NCI-H2171 (cell line): ENCODE measurements around the gene CDH3.

ENCODE experiments used
- DNase-seq: peaks from one replicate; lab custom pipeline; 2025; lab: John Stamatoyannopoulos, UW

CDH3 gene

DNA sequence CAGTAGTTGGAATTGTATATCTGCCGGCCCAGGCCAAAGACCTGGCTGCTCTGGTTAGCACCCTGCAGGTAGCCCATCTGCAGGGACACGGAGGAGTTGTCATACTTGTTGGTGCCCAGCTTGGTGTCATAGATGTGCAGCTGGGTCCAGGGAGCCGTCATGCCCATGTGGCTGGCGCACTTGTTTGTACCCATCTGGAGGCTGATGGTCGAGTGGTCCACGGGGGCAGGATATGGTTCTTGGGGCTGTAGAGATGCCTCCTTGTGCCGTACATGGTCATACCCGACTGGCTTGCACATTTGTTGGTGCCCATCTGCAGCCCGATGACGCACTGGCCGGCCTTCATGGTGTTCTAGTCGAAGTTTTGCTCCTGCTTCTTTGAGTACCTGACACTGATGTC lies 6.0 kb downstream of the CDH3 start:
- no peak for DNase-seq

- DNase-seq: no peak
These were observed 7.5 kb downstream of the CDH3 start for GRCh38 chr16:68652659-68653058.

GRCh38 chr16:68655806-68656205 lies 10.7 kb downstream of the CDH3 start:
- DNase-seq: no peak

GRCh38 chr16:68656751-68657150 lies 11.6 kb downstream of the CDH3 start:
- DNase-seq: no peak

- DNase-seq: no peak
These were observed 13.3 kb downstream of the CDH3 start for GRCh38 chr16:68658341-68658973.

DNA sequence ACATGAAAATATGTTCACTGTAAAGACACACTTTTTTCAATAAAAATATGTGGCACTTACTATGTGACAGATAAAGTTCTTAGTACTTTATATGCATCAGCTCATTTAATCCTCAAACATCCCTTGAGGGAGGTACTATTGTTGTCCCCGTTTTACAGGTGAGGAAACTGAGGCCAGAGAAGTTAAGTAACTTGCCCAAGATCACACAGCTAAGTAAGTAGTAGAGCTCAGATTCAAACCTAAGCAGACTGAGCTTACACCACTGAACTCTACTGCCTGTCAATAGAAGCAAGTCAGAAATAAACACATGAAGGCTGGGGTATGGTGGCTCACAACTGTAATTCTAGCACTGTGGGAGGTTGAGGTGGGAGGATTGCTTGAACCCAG lies 13.9 kb downstream of the CDH3 start:
- no peak for DNase-seq

- DNase-seq: no peak
These were observed 14.6 kb downstream of the CDH3 start for GRCh38 chr16:68659412-68660358.

DNA sequence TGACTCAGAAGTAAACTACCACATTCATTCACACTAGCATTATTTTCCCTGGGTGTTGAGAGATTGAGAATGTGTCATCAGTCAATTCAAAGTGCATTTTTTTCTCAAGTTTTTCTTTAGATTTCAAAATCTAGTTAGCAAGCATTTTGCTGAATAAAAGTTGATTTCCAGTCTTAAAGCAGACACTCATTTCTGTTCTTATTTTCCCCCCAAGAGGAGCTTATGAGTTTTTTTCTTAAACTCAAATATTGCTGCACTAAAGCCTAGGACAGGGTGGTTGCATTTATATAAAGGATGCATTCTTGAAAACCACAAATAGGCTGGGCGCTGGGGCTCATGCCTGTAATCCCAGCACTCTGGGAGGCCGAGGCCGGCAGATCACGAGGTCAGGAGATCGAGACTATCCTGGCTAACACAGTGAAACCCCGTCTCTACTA lies 15.3 kb downstream of the CDH3 start:
- no peak for DNase-seq

GRCh38 chr16:68662035-68662434 lies 16.9 kb downstream of the CDH3 start:
- DNase-seq: no peak

- DNase-seq: no peak
These were observed 19.2 kb downstream of the CDH3 start for GRCh38 chr16:68664297-68664696.

DNA sequence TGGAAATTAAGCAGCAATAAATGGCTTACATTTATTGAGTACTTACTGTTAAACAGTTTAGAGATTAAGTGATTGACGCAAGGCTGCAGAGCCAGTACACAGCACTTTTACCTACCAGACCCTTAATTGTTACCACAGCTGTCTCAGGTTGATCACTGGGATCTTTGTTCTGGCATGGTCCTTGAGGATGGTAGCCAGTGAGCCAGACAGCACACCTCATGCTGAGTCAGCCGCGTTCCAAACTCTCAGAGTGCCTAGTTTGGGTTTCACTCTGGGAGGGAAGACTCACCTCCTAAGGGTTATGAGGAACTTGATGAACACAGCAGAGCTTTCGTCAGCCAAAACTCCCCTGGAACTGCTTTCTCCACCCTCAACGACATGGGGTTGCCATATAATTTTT lies 20.4 kb downstream of the CDH3 start:
- no peak for DNase-seq

GRCh38 chr16:68668266-68668665 lies 23.2 kb downstream of the CDH3 start:
- DNase-seq: no peak

DNA sequence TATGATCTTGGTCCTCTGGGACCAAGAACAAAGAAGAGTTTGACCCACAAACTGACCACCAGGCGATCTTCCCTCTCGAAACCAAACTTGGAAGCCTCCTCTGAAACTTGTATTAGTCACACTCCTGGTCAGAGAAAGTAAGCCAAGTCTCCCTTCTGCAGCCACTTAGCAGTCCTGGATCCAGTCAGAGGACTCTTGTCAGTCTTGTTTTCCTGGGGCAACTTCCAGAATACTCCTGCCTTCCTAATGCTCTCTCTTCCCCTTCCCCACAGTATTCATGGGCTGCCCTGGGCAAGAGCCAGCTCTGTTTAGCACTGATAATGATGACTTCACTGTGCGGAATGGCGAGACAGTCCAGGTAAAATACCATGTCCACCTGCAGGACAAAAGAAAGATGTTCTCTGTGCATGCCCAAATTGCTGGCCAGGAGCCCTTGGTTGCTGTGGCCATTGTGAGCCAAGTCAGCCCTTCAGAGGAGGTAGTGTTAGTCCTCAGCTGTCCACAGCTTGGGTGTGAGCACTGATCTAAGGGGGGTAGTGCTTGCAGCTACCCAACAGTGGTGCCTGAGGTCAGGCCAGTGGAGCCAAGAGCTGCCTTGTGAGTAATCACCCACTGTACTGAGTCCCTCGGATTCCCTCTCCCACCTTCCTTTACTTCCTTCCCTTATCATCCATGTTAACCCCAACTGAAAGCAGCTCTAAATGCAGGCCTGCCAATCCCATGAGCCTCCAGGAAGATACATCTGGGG lies 31.2 kb downstream of the CDH3 start:
- no peak for DNase-seq

DNA sequence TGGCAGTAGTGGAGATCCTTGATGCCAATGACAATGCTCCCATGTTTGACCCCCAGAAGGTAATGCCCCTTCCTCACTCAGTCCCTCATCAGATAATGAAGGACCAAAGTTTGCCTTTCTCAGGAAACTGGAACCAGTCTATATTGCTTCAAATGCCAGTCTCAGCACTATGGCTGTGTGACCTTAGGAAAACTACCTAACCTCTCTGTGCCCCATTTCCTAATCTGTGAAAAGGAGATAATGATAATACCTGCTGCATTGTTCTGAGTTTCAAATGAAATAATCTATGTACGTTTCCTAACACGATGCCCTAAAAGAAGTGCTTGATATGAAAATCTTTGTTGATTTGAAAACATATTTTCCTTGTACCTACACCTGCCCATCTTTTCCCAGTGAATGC lies 35.9 kb downstream of the CDH3 start:
- DNase-seq: no peak

DNA sequence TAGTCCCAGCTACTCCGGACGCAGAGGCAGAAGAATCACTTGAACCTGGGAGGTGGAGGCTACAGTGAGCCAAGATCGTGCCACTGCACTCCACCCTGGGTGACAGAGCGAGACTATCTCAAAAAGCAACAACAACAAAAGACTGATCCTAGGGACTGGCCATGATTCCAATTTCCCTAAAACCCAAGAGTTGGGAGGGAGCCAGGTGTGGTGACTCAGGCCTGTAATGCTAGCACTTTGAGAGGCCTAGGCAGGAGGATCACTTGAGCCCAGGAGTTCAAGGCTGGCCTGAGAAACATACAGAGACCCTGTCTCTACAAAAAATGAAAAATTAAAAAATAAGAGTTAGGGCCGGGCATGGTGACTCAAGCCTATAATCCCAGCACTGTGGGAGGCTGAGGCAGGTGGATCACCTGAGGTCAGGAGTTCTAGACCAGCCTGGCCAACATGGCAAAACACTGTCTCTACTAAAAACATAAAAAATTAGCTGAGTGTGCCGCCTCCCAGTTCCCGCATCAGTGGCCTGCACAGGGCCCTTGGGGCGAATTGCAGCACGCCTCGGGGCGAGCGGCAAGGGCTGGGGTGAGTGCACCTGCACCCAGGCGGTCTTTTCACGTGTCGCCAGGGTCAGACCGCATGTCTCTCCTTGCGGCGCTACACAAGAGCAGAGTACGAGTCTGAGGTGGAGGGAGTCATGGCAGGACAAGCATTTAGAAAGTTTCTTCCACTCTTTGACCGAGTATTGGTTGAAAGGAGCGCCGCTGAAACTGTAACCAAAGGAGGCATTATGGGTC lies 40.8 kb downstream of the CDH3 start:
- DNase-seq: no peak

- DNase-seq: no peak
These were observed 41.8 kb downstream of the CDH3 start for GRCh38 chr16:68686905-68687304.

- DNase-seq: no peak
These were observed 44.8 kb downstream of the CDH3 start for GRCh38 chr16:68689921-68690320.

GRCh38 chr16:68695575-68695974 lies 50.5 kb downstream of the CDH3 start:
- DNase-seq: no peak

DNA sequence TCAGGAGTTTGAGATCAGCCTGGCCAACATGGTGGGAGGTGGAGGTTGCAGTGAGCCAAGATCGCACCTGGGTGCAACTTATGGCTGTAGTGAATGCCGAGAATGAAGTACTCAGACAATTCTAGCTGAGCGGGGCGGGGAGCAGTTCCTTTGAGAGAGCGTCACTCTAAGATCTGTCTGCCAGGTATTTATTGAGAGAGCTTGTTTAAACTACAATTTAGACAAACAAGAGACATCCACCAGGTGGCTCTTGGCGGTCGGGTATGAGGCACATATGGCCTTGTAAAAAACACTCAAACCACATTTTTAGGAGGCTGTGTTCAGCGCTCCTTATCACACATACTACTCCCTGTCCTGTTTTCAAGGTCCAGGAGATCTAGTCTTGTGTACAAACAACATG lies 51.4 kb downstream of the CDH3 start:
- peak; percentile 26 for DNase-seq

DNA sequence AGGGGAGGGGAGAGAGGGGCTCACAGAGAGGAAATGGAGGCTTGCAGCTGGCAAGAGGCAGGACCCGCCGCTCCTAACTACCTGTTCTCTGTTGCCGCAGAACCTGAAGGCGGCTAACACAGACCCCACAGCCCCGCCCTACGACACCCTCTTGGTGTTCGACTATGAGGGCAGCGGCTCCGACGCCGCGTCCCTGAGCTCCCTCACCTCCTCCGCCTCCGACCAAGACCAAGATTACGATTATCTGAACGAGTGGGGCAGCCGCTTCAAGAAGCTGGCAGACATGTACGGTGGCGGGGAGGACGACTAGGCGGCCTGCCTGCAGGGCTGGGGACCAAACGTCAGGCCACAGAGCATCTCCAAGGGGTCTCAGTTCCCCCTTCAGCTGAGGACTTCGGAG lies 53.0 kb downstream of the CDH3 start:
- no peak for DNase-seq

GRCh38 chr16:68700120-68700519 lies 55.0 kb downstream of the CDH3 start:
- DNase-seq: no peak

DNA sequence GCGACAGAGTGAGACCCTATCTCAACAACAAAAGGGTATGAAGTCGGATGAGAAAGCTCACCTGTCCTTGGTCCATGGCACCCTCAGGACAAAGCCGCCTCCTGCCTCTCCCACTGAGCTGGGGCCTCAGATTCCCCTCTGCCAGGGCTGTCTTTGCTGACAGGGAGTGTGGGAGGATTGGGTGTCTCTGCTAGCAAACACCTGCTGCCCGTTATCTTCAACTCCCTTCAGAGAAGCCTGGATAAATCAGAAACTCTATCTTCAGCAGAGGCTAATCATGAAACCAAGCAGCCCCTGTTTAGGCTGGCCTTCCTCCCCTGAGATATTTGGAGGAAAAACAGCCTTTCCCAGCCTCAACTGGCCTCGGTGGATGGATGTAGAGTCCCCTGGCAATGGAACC lies 55.7 kb downstream of the CDH3 start:
- DNase-seq: no peak
